H9 (cell line): Measurements from ENCODE around the gene PRIM2. TPM values are rescaled to one million over a fixed set of nuclear protein-coding genes. Genes with fewer than 3 reads are reported as not detected.
"Not testable (repeated sequence)": the region's sequence is repeated elsewhere in the genome, so short reads cannot be mapped to it uniquely, and the experiment has no call there.

Experiments used
- DNase-seq: peaks from one replicate; pipeline ENCODE4 v3.0.0-alpha.2; 2017
- H2AFZ ChIP-seq: one replicate; pipeline ENCODE4 v1.6.1; 2013; ENCODE audit warnings: mild to moderate bottlenecking, low read length, control low read depth, moderate library complexity
- H2AK5ac ChIP-seq: 2 replicates; pipeline ENCODE4 v1.6.1; 2013; ENCODE audit warnings: low read length, control low read depth, mixed read lengths; ENCODE audit not compliant: insufficient read length
- H2BK120ac ChIP-seq: one replicate; pipeline ENCODE4 v1.6.1; 2013; ENCODE audit warnings: low read depth, mild to moderate bottlenecking, low read length, control low read depth, inconsistent platforms; ENCODE audit not compliant: poor library complexity, severe bottlenecking
- H2BK12ac ChIP-seq: 2 replicates; pipeline ENCODE4 v1.6.1; 2013; ENCODE audit warnings: low read length, control low read depth, mixed read lengths, low read depth; ENCODE audit not compliant: insufficient read length
- H2BK15ac ChIP-seq: 2 replicates; pipeline ENCODE4 v1.6.1; 2013; ENCODE audit warnings: low read depth, low read length, control low read depth
- H2BK20ac ChIP-seq: one replicate; pipeline ENCODE4 v1.6.1; 2013; ENCODE audit warnings: low read depth, mild to moderate bottlenecking, low read length, control low read depth, inconsistent platforms; ENCODE audit not compliant: poor library complexity, severe bottlenecking
- H2BK5ac ChIP-seq: 2 replicates; pipeline ENCODE4 v1.6.1; 2013; ENCODE audit warnings: low read length, control low read depth, mixed read lengths; ENCODE audit not compliant: insufficient read length
- H3K14ac ChIP-seq: 2 replicates; pipeline ENCODE4 v1.6.1; 2013; ENCODE audit warnings: low read length, control low read depth; ENCODE audit not compliant: insufficient read depth
- H3K18ac ChIP-seq: 2 replicates; pipeline ENCODE4 v1.6.1; 2013; ENCODE audit warnings: low read depth, mild to moderate bottlenecking, mixed read lengths, low read length, control low read depth; ENCODE audit not compliant: insufficient read length
- H3K23ac ChIP-seq: 2 replicates; pipeline ENCODE4 v1.6.1; 2013; ENCODE audit warnings: low read length, control low read depth, mixed read lengths, low read depth; ENCODE audit not compliant: insufficient read length
- H3K23me2 ChIP-seq: 2 replicates; pipeline ENCODE4 v1.6.1; 2013; ENCODE audit warnings: low read depth, mild to moderate bottlenecking, mixed read lengths, low read length, control low read depth; ENCODE audit not compliant: insufficient read length, poor library complexity, severe bottlenecking
- H3K27ac ChIP-seq: 2 replicates; pipeline ENCODE4 v1.5.1; 2013; ENCODE audit warnings: low read length, control low read depth, mixed read lengths, low read depth; ENCODE audit not compliant: insufficient read length
- H3K27me3 ChIP-seq: 2 replicates; pipeline ENCODE4 v1.6.1; 2013; ENCODE audit warnings: low read length, control low read depth, inconsistent platforms; ENCODE audit not compliant: insufficient read depth
- H3K4ac ChIP-seq: 2 replicates; pipeline ENCODE4 v1.6.1; 2013; ENCODE audit warnings: low read depth, mild to moderate bottlenecking, control low read depth, inconsistent platforms, low read length, moderate library complexity
- H3K4me1 ChIP-seq: 2 replicates; pipeline ENCODE4 v1.6.1; 2013; ENCODE audit warnings: low read length, control low read depth, inconsistent platforms; ENCODE audit not compliant: insufficient read depth
- H3K4me2 ChIP-seq: 2 replicates; pipeline ENCODE4 v1.6.1; 2013; ENCODE audit warnings: low read length, control low read depth, mixed read lengths; ENCODE audit not compliant: insufficient read length, insufficient read depth
- H3K56ac ChIP-seq: 2 replicates; pipeline ENCODE4 v1.6.1; 2013; ENCODE audit warnings: low read depth, mild to moderate bottlenecking, mixed read lengths, low read length, control low read depth; ENCODE audit not compliant: insufficient read length
- H3K79me1 ChIP-seq: 2 replicates; pipeline ENCODE4 v1.6.1; 2013; ENCODE audit warnings: low read depth, mild to moderate bottlenecking, moderate library complexity, low read length, control low read depth, inconsistent platforms; ENCODE audit not compliant: insufficient read depth, poor library complexity, severe bottlenecking
- H3K79me2 ChIP-seq: 2 replicates; pipeline ENCODE4 v1.6.1; 2013; ENCODE audit warnings: low read length, control low read depth, inconsistent platforms; ENCODE audit not compliant: insufficient read depth
- H3K9ac ChIP-seq: 2 replicates; pipeline ENCODE4 v1.6.1; 2013; ENCODE audit warnings: low read length, control low read depth, mixed read lengths; ENCODE audit not compliant: insufficient read length; ENCODE audit errors: extremely low read depth
- H3K9me3 ChIP-seq: one replicate; pipeline ENCODE4 v1.6.1; 2013; ENCODE audit warnings: low read depth, low read length, inconsistent platforms; ENCODE audit not compliant: control insufficient read depth
- H3T11ph ChIP-seq: one replicate; pipeline ENCODE4 v1.6.1; 2013; ENCODE audit warnings: mild to moderate bottlenecking, low read length, control low read depth, inconsistent platforms
- H4K20me1 ChIP-seq: one replicate; pipeline ENCODE4 v1.6.1; 2013; ENCODE audit not compliant: control insufficient read depth, insufficient read length, insufficient read depth
- H4K5ac ChIP-seq: 2 replicates; pipeline ENCODE4 v1.6.1; 2013; ENCODE audit warnings: low read depth, mild to moderate bottlenecking, mixed read lengths, low read length, control low read depth; ENCODE audit not compliant: insufficient read length
- H4K8ac ChIP-seq: replicated peaks from 2 replicates; pipeline ENCODE4 v1.6.1; 2013; ENCODE audit warnings: low read length, control low read depth, mixed read lengths, low read depth; ENCODE audit not compliant: insufficient read length
- H4K91ac ChIP-seq: 2 replicates; pipeline ENCODE4 v1.6.1; 2013; ENCODE audit warnings: low read depth, mild to moderate bottlenecking, moderate library complexity, mixed read lengths, low read length, control low read depth; ENCODE audit not compliant: insufficient read length
- H3K27ac Mint-ChIP-seq, 3 experiments: 2 replicates in 2 of 3; 3 replicates in 1 of 3; pipeline ENCODE4 v1.8.0; 2020 to 2021; ENCODE audit warnings: mixed read lengths in 3 of 3, mild to moderate bottlenecking in 1 of 3, moderate library complexity in 1 of 3
- H3K27me3 Mint-ChIP-seq: 2 replicates; pipeline ENCODE4 v1.8.0; 2021; ENCODE audit warnings: low read depth, mild to moderate bottlenecking, moderate library complexity, mixed read lengths
- H3K36me3 Mint-ChIP-seq, 3 experiments: 2 replicates in 2 of 3; 3 replicates in 1 of 3; pipeline ENCODE4 v1.8.0; 2020 to 2021; ENCODE audit warnings: low read depth in 3 of 3, mixed read lengths in 3 of 3; ENCODE audit not compliant: insufficient read depth in 1 of 3
- H3K4me1 Mint-ChIP-seq, 2 experiments: 2 replicates each; pipeline ENCODE4 v1.8.0; 2020; ENCODE audit warnings: mixed read lengths in 2 of 2
- H3K4me3 Mint-ChIP-seq, 2 experiments: 2 replicates in 1 of 2; 3 replicates in 1 of 2; pipeline ENCODE4 v1.8.0; 2020 to 2021; ENCODE audit warnings: mild to moderate bottlenecking in 2 of 2, mixed read lengths in 2 of 2, moderate library complexity in 1 of 2
- H3K9me3 Mint-ChIP-seq, 2 experiments: 2 replicates in 1 of 2; 3 replicates in 1 of 2; pipeline ENCODE4 v1.8.0; 2020; ENCODE audit warnings: mild to moderate bottlenecking in 2 of 2, mixed read lengths in 2 of 2, moderate library complexity in 1 of 2
- WGBS: extraction: QIAGEN DNeasy Blood & Tissue Kit; methylation state at CpG from one replicate; pipeline ENCODE4 v1.1.7; 2013; ENCODE audit warnings: missing lambda C conversion rate, low lambda C conversion rate, mixed read lengths; ENCODE audit not compliant: insufficient read length; ENCODE audit errors: extremely low coverage; 5-methylcytosine and 5-hydroxymethylcytosine counted together
- total RNA-seq: library from RNA; stranded (reverse); gene quantifications from 2 replicates; pipeline ENCODE4 v1.2.1, GENCODE V29; 2021

PRIM2 gene
- total RNA-seq, 1 experiment from 2014 or later: 43.0 TPM

DNA sequence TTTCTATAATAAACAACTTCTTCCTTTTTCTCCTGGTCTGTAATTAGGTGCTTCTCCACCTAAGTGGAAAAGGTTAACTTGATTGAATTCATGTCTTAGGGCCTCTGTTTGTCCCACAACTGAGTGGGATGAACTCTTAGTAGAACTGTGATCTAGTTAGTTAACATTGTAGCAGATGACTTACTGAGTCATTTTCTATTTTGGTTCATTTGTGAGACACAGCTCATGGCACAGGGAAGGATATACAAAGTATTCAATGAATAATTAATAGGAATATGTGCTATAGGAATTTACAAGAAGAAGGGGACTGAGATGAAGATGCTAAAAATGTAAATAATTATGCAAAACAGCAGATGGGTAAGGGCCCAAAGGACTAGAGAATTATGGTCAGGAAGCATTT is 124.7 kb downstream of the PRIM2 start:
- not testable (repeated sequence) for H3K27me3 Mint-ChIP-seq, H4K20me1 ChIP-seq, H3K23me2 ChIP-seq, H3K4ac ChIP-seq, H2BK12ac ChIP-seq, H3K9ac ChIP-seq, H3K56ac ChIP-seq, H3K4me3 Mint-ChIP-seq, H2BK15ac ChIP-seq, H3K36me3 Mint-ChIP-seq, H2BK20ac ChIP-seq, H3K9me3 Mint-ChIP-seq, H3K23ac ChIP-seq, H3K27ac ChIP-seq, H3T11ph ChIP-seq, H2BK120ac ChIP-seq, H3K79me1 ChIP-seq, H3K4me1 ChIP-seq, H4K5ac ChIP-seq, H3K9me3 ChIP-seq, H3K79me2 ChIP-seq, H4K8ac ChIP-seq, H4K91ac ChIP-seq, H2BK5ac ChIP-seq, H3K14ac ChIP-seq, H2AK5ac ChIP-seq, H2AFZ ChIP-seq, H3K27me3 ChIP-seq, H3K18ac ChIP-seq, DNase-seq, H3K4me2 ChIP-seq
- H3K4me1 Mint-ChIP-seq: peaks cover 27 to 37% of the 10 kb centered on the region in 2 experiments
- peak overlapping the region in 1 of 3 experiments; percentile 49; a peak in 1 of 7 replicates for H3K27ac Mint-ChIP-seq

DNA sequence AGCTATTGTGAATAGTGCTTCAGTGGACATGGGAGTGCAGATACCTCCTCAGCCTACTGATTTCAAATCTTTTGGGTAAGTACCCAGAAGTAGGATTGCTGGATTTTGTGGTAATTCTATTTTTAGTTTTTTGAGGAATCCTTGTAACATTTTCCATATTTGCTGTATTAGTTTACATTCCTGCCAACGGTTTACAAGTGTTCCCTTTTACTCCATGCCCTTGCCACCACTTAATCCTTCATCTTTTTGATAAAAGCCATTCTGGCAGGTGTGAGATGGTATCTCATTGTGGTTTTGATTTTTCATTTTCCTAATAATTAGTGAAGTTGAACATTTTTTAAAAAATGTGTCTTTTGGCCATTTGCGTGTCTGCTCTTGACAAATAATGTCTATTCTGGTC is 125.8 kb downstream of the PRIM2 start:
- not testable (repeated sequence) for H4K5ac ChIP-seq, H4K20me1 ChIP-seq, H3K4me3 Mint-ChIP-seq, H3K14ac ChIP-seq, H3K79me2 ChIP-seq, H3K4me1 ChIP-seq, H3K27me3 Mint-ChIP-seq, H2AFZ ChIP-seq, H3K27me3 ChIP-seq, H2BK5ac ChIP-seq, H3K56ac ChIP-seq, H2BK12ac ChIP-seq, H3T11ph ChIP-seq, H3K4me2 ChIP-seq, H3K18ac ChIP-seq, H3K9me3 ChIP-seq, DNase-seq, H2AK5ac ChIP-seq, H2BK20ac ChIP-seq, H2BK15ac ChIP-seq, H3K23ac ChIP-seq, H3K9ac ChIP-seq, H3K27ac ChIP-seq, H4K91ac ChIP-seq, H3K4ac ChIP-seq, H3K23me2 ChIP-seq, H3K27ac Mint-ChIP-seq, H2BK120ac ChIP-seq, H3K79me1 ChIP-seq, H4K8ac ChIP-seq
- WGBS: no CpG with 5 or more reads among the region's 2 CpGs
- H3K4me1 Mint-ChIP-seq: peaks cover 25 to 35% of the 10 kb centered on the region in 2 experiments
- peaks cover 7 to 12% of the 10 kb centered on the region in 2 experiments for H3K9me3 Mint-ChIP-seq
- peaks cover 9 to 13% (median 9%) of the 10 kb centered on the region in 3 experiments for H3K36me3 Mint-ChIP-seq
